HL-60 (cell line): ENCODE results near the gene CCDC85A.

Experiments used
- DNase-seq, 2 experiments: peaks; one replicate each; pipeline ENCODE4 v3.0.0-alpha.2; 2010 to 2020; ENCODE audit warnings: low read depth in 1 of 2, low spot score in 1 of 2
- H3K27ac ChIP-seq: fragments of 250-450 bp; sonication (Bioruptor Pico); replicated peaks from 2 replicates; pipeline ENCODE4 v1.5.1; 2020; ENCODE audit warnings: mild to moderate bottlenecking, moderate library complexity
- H3K27me3 ChIP-seq: fragments of 250-450 bp; sonication (Bioruptor Pico); 2 replicates; pipeline ENCODE4 v1.5.1; 2021; ENCODE audit warnings: mild to moderate bottlenecking, moderate library complexity; ENCODE audit not compliant: insufficient read depth, poor library complexity, severe bottlenecking
- H3K4me3 ChIP-seq: replicated peaks from 2 replicates; pipeline ENCODE4 v1.5.1; 2011; ENCODE audit warnings: mild to moderate bottlenecking, control low read depth, low read length; ENCODE audit not compliant: insufficient read depth
- GABPA ChIP-seq: IDR thresholded peaks from 2 replicates; pipeline ENCODE4 v1.6.1; 2012; ENCODE audit warnings: low read depth
- POLR2AphosphoS5 ChIP-seq: IDR thresholded peaks from 2 replicates; pipeline ENCODE4 v1.6.1; 2012; ENCODE audit warnings: low read depth
- SPI1 ChIP-seq: IDR thresholded peaks from 2 replicates; pipeline ENCODE4 v1.6.1; 2012; ENCODE audit warnings: low read depth, mild to moderate bottlenecking, borderline replicate concordance
- TF ChIP-seq, protein P1 (sequence below): IDR thresholded peaks from one replicate; pipeline ENCODE4 v1.5.1; 2011; ENCODE audit warnings: low read length, control low read depth, inconsistent platforms; ENCODE audit not compliant: insufficient read depth
- TF ChIP-seq, protein P2 (sequence below): IDR thresholded peaks from 2 replicates; pipeline ENCODE4 v1.6.1; 2012; ENCODE audit warnings: low read depth; ENCODE audit not compliant: insufficient replicate concordance

CCDC85A gene

DNA sequence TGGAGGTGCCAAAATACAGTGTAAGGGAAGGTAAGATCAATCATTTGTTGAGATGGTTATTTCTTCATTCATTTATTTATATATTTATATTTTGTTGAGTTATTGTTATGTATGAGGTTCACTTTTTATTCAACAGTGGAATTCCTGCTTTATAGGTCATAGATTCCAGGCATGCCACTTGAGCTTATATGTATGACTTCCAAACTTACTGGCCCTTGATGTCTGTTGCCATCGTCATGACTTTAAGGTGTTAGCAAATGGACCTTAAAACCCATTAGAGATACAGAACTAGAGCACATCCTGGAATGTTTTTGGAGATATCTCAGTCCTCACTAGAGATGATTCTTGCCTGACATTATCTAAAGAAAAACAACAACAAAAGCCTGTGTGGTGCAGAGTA is 25.9 kb downstream of the CCDC85A start:
- TF ChIP-seq GABPA (no peak), POLR2AphosphoS5 (no peak), SPI1 (no peak)
- TF ChIP-seq, protein P1, sequence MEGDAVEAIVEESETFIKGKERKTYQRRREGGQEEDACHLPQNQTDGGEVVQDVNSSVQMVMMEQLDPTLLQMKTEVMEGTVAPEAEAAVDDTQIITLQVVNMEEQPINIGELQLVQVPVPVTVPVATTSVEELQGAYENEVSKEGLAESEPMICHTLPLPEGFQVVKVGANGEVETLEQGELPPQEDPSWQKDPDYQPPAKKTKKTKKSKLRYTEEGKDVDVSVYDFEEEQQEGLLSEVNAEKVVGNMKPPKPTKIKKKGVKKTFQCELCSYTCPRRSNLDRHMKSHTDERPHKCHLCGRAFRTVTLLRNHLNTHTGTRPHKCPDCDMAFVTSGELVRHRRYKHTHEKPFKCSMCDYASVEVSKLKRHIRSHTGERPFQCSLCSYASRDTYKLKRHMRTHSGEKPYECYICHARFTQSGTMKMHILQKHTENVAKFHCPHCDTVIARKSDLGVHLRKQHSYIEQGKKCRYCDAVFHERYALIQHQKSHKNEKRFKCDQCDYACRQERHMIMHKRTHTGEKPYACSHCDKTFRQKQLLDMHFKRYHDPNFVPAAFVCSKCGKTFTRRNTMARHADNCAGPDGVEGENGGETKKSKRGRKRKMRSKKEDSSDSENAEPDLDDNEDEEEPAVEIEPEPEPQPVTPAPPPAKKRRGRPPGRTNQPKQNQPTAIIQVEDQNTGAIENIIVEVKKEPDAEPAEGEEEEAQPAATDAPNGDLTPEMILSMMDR = no peak
- TF ChIP-seq, protein P2, sequence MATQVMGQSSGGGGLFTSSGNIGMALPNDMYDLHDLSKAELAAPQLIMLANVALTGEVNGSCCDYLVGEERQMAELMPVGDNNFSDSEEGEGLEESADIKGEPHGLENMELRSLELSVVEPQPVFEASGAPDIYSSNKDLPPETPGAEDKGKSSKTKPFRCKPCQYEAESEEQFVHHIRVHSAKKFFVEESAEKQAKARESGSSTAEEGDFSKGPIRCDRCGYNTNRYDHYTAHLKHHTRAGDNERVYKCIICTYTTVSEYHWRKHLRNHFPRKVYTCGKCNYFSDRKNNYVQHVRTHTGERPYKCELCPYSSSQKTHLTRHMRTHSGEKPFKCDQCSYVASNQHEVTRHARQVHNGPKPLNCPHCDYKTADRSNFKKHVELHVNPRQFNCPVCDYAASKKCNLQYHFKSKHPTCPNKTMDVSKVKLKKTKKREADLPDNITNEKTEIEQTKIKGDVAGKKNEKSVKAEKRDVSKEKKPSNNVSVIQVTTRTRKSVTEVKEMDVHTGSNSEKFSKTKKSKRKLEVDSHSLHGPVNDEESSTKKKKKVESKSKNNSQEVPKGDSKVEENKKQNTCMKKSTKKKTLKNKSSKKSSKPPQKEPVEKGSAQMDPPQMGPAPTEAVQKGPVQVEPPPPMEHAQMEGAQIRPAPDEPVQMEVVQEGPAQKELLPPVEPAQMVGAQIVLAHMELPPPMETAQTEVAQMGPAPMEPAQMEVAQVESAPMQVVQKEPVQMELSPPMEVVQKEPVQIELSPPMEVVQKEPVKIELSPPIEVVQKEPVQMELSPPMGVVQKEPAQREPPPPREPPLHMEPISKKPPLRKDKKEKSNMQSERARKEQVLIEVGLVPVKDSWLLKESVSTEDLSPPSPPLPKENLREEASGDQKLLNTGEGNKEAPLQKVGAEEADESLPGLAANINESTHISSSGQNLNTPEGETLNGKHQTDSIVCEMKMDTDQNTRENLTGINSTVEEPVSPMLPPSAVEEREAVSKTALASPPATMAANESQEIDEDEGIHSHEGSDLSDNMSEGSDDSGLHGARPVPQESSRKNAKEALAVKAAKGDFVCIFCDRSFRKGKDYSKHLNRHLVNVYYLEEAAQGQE = no peak
- DNase-seq = no peak
- no peaks in the 10 kb centered on the region for H3K27me3 ChIP-seq
- no peak overlapping the region for H3K4me3 ChIP-seq
- H3K27ac ChIP-seq = no peak overlapping the region

DNA sequence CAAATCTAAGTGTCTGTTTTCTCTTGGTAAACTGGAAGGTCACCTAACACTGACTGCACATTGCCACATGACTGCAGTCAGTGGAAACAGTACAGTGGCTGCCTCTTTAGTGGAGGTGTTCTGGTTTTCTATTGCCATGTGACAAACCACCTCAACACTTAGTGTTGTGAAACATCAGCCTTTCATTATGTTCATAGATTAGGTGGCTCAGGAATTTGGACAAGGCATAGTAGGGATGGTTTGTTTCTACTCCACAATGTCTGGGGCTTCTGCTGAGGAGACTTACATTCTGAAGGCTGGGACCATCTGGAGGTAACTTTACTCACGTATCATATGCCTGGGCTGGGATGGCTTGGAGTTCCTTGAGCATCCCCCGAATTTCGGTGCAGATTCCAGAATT is 26.5 kb downstream of the CCDC85A start:
- Histone ChIP-seq H3K27ac (no peak overlapping the region), H3K27me3 (no peaks in the 10 kb centered on the region), H3K4me3 (no peak overlapping the region)
- TF ChIP-seq SPI1 = no peak
- TF ChIP-seq GABPA = no peak
- TF ChIP-seq, protein P2 = no peak
- TF ChIP-seq, protein P1 = no peak
- TF ChIP-seq POLR2AphosphoS5 = no peak
- DNase-seq = no peak

GRCh38 chr2:56211048-56211447 is 27.3 kb downstream of the CCDC85A start:
- no peak overlapping the region for H3K4me3 ChIP-seq
- TF ChIP-seq POLR2AphosphoS5 (no peak), SPI1 (no peak), GABPA (no peak)
- TF ChIP-seq, protein P2 = no peak
- TF ChIP-seq, protein P1 = no peak

More at GRCh38 chr2:56211048-56211447, 27.3 kb downstream of the CCDC85A start:
- Histone ChIP-seq H3K27me3 (no peaks in the 10 kb centered on the region), H3K27ac (no peak overlapping the region)
- DNase-seq = no peak
